GM12878 (cell line): ENCODE results near the gene SLC44A4. TPM values are rescaled to one million over a fixed set of nuclear protein-coding genes. Genes with fewer than 3 reads are reported as not detected.

ENCODE experiments used
- ATAC-seq: fragments of 200-7000 bp; cut with Tn5 transposase; 3 replicates; pipeline ENCODE4 v1.9.1; 2020; ENCODE audit warnings: mild to moderate bottlenecking, moderate library complexity
- BruUV-seq: library from RNA; stranded (reverse); fragments of 400-500 nt; replicated peaks from 2 replicates; lab custom pipeline; 2021; lab: Mats Ljungman, UMichigan
- CTCF ChIA-PET: fragments of 300-600 bp; sonication (Branson Sonifier 250); formaldehyde crosslinking; extraction: SDS; loops from one replicate; lab custom pipeline; 2021; ENCODE audit warnings: inconsistent platforms; lab: Yijun Ruan, JAX
- POLR2A ChIA-PET: fragments of 350-600 bp; formaldehyde crosslinking; extraction: SDS; loops from one replicate; lab custom pipeline; 2021; ENCODE audit warnings: inconsistent platforms; lab: Charles Lee
- RAD21 ChIA-PET: fragments of 300-600 bp; sonication (Branson Sonifier 250); formaldehyde crosslinking; loops from one replicate; lab custom pipeline; 2023; ENCODE audit warnings: antibody characterized with exemption; ENCODE audit not compliant: unreplicated experiment; lab: Charles Lee
- SMC1A ChIA-PET: fragments of 300-600 bp; sonication (Branson Sonifier 250); formaldehyde crosslinking; loops from one replicate; lab custom pipeline; 2023; ENCODE audit not compliant: unreplicated experiment, uncharacterized antibody; lab: Charles Lee
- DNase-seq: peaks from one replicate; pipeline ENCODE4 v3.0.0-alpha.2; 2011; ENCODE audit warnings: low read depth, low spot score
- FAIRE-seq: peaks from 3 replicates; lab custom pipeline; 2011; peaks lifted over from hg19 to GRCh38; lab: Jason Lieb, UNC
- H2AFZ ChIP-seq: 2 replicates; pipeline ENCODE4 v1.6.0; 2011; ENCODE audit warnings: low read depth, low read length, control low read depth; ENCODE audit not compliant: control insufficient read depth
- H3K27ac ChIP-seq: 2 replicates; pipeline ENCODE4 v1.5.1; 2011; ENCODE audit warnings: control low read depth; ENCODE audit not compliant: control insufficient read depth, insufficient read depth
- H3K27me3 ChIP-seq, 2 experiments: replicated peaks in 1 of 2; 2 replicates each; pipeline versions ENCODE4 v1.6.0 to v1.6.1; 2011; ENCODE audit warnings: low read length in 1 of 2; ENCODE audit not compliant: control insufficient read depth in 2 of 2, insufficient read depth in 2 of 2
- H3K36me3 ChIP-seq, 2 experiments: 2 replicates each; pipeline ENCODE4 v1.5.1; 2011; ENCODE audit warnings: low read length in 1 of 2; ENCODE audit not compliant: control insufficient read depth in 2 of 2, insufficient read depth in 2 of 2
- H3K4me1 ChIP-seq: 2 replicates; pipeline ENCODE4 v1.6.1; 2011; ENCODE audit warnings: mild to moderate bottlenecking, low read length, moderate library complexity, mixed read lengths; ENCODE audit not compliant: control insufficient read depth, insufficient read depth
- H3K4me2 ChIP-seq: 2 replicates; pipeline ENCODE4 v1.6.0; 2011; ENCODE audit warnings: control low read depth; ENCODE audit not compliant: control insufficient read depth, insufficient read depth
- H3K4me3 ChIP-seq: fragments of 200-600 bp; sonication (generic); 2 replicates; pipeline ENCODE4 v1.5.1; 2016
- H3K79me2 ChIP-seq: 2 replicates; pipeline ENCODE4 v1.6.0; 2011; ENCODE audit warnings: low read length; ENCODE audit not compliant: control insufficient read depth, insufficient read depth
- H3K9ac ChIP-seq: 2 replicates; pipeline ENCODE4 v1.8.0; 2011; ENCODE audit warnings: low read length, control low read depth, mixed read lengths; ENCODE audit not compliant: control insufficient read depth, insufficient read depth
- H3K9me3 ChIP-seq: replicated peaks from 3 replicates; pipeline ENCODE4 v1.5.1; 2011; ENCODE audit warnings: mild to moderate bottlenecking, low read length; ENCODE audit not compliant: control insufficient read depth, insufficient read depth
- H4K20me1 ChIP-seq: 2 replicates; pipeline ENCODE4 v1.6.0; 2011; ENCODE audit not compliant: control insufficient read depth, insufficient read depth
- ATF7 ChIP-seq: fragments of 450-650 bp; IDR thresholded peaks from 2 replicates; pipeline ENCODE4 v1.6.1; 2016; ENCODE audit warnings: low read depth, mild to moderate bottlenecking
- IRF3 ChIP-seq: fragments of 450-650 bp; IDR thresholded peaks from 2 replicates; pipeline ENCODE4 v1.6.1; 2014; ENCODE audit warnings: mild to moderate bottlenecking
- IRF4 ChIP-seq: IDR thresholded peaks from 2 replicates; pipeline ENCODE4 v1.6.1; 2011; ENCODE audit warnings: low read depth, low read length
- KLF5 ChIP-seq: fragments of 450-650 bp; IDR thresholded peaks from 2 replicates; pipeline ENCODE4 v1.6.1; 2014; ENCODE audit warnings: mild to moderate bottlenecking; ENCODE audit not compliant: partially characterized antibody
- MYB ChIP-seq: fragments of 150-350 bp; IDR thresholded peaks from 2 replicates; pipeline ENCODE4 v1.6.1; 2014; ENCODE audit warnings: mild to moderate bottlenecking, low read depth, low read length, borderline replicate concordance
- NFYA ChIP-seq: IDR thresholded peaks from 2 replicates; pipeline ENCODE4 v1.6.1; 2011; ENCODE audit warnings: low read depth, mild to moderate bottlenecking, low read length, improper control_type of control experiment, borderline replicate concordance
- POLR2A ChIP-seq: IDR thresholded peaks from 2 replicates; pipeline ENCODE4 v1.6.1; 2011; ENCODE audit warnings: low read depth, mild to moderate bottlenecking, low read length
- SMAD5 ChIP-seq: IDR thresholded peaks from 2 replicates; pipeline ENCODE4 v1.6.1; 2016; ENCODE audit warnings: antibody characterized with exemption, low read depth
- SP1 ChIP-seq: IDR thresholded peaks from one replicate; pipeline ENCODE4 v1.6.1; 2011; ENCODE audit warnings: low read depth, low read length
- STAT1 ChIP-seq: fragments of 450-650 bp; conservative IDR thresholded peaks from 2 replicates; pipeline ENCODE4 v1.6.1; 2014; ENCODE audit warnings: antibody characterized with exemption, mild to moderate bottlenecking
- TARDBP ChIP-seq: IDR thresholded peaks from 2 replicates; pipeline ENCODE4 v1.6.1; 2016; ENCODE audit warnings: borderline replicate concordance
- ZBED1 ChIP-seq: IDR thresholded peaks from 2 replicates; pipeline ENCODE4 v1.6.1; 2016; ENCODE audit warnings: borderline replicate concordance
- ZBTB40 ChIP-seq: fragments of 450-650 bp; IDR thresholded peaks from 2 replicates; pipeline ENCODE4 v1.6.1; 2016; ENCODE audit warnings: mild to moderate bottlenecking, moderate library complexity, borderline replicate concordance
- ZNF207 ChIP-seq: fragments of 450-650 bp; IDR thresholded peaks from 2 replicates; pipeline ENCODE4 v1.6.1; 2014; ENCODE audit warnings: antibody characterized with exemption, mild to moderate bottlenecking, borderline replicate concordance
- ZNF384 ChIP-seq: IDR thresholded peaks from 2 replicates; pipeline ENCODE4 v1.6.1; 2012; ENCODE audit warnings: low read depth, mild to moderate bottlenecking, low read length, improper control_type of control experiment, borderline replicate concordance
- WGBS: methylation state at CpG from one replicate; pipeline ENCODE4 v1.1.6; 2016; ENCODE audit warnings: low lambda C conversion rate; ENCODE audit not compliant: insufficient replicate concordance, insufficient coverage; ENCODE audit errors: missing lambda C conversion rate; 5-methylcytosine and 5-hydroxymethylcytosine counted together
- in situ Hi-C: fragments of 300-500 bp; cut with MboI; formaldehyde crosslinking; loops from 9 replicates; pipeline ENCODE4 v1.14.3; 2018; ENCODE audit warnings: mixed read lengths
- intact Hi-C: fragments of 100-400 bp; cut with micrococcal nuclease; formaldehyde crosslinking; loops from one replicate; pipeline ENCODE4 v1.14.2; 2022; ENCODE audit not compliant: unreplicated experiment
- polyA plus RNA-seq, 11 experiments: library from polyadenylated mRNA; depleted of rRNA in 4 of 11; unstranded in 6 of 11; stranded (reverse) in 5 of 11; fragments of >200 nt; fragmentation: Nextera tagmentation in 4 of 11; fragmentation: Illumina TruSeq in 1 of 11; extraction: Ambion mirVana in 4 of 11; extraction: Trizol in 1 of 11; gene quantifications; 1 replicate in 1 of 11; 2 replicates in 10 of 11; pipeline versions ENCODE4 v1.2.1 to v1.2.3, GENCODE V29; 2011 to 2016; ENCODE audit warnings: inconsistent platforms in 2 of 11, missing spikeins in 2 of 11, low read depth in 1 of 11
- total RNA-seq, 4 experiments: library from RNA; depleted of rRNA in 3 of 4; stranded (reverse); fragments of >200 nt in 3 of 4; fragmentation: Illumina TruSeq in 1 of 4; extraction: Trizol in 1 of 4; gene quantifications; 2 replicates each; pipeline versions ENCODE4 v1.2.1 to v1.2.3, GENCODE V29; 2013 to 2021

SLC44A4 gene
- total and polyA plus RNA-seq, 10 of the 15 experiments (the other 5 are each of a cell fraction or from before 2014, with no cell fraction given), result 0.04 to 0.24 (median 0.15) TPM; not detected in 3

DNA sequence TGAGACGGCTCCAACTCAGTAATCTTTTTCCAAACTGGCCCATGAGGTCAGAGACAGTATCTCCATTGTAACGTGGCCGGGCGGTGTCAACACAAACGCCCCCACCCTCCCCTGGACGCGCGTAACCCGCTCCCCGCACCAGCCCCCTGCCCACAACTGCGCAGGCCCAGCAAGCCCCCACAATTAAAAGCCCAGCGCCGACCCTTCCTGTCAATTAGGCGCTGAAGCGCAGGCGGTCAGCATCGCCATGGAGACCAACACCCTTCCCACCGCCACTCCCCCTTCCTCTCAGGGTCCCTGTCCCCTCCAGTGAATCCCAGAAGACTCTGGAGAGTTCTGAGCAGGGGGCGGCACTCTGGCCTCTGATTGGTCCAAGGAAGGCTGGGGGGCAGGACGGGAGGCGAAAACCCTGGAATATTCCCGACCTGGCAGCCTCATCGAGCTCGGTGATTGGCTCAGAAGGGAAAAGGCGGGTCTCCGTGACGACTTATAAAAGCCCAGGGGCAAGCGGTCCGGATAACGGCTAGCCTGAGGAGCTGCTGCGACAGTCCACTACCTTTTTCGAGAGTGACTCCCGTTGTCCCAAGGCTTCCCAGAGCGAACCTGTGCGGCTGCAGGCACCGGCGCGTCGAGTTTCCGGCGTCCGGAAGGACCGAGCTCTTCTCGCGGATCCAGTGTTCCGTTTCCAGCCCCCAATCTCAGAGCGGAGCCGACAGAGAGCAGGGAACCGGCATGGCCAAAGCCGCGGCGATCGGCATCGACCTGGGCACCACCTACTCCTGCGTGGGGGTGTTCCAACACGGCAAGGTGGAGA, 63.6 kb downstream of the SLC44A4 start, which contains the start of the genes HSPA1A and HSPA1L (continued):
- TF ChIP-seq ZBTB40 (peak; percentile 62; the same call in 1 of the 2 replicates), POLR2A (peak; percentile 81), IRF3 (no peak)

- no TSS peak for BruUV-seq
- Histone ChIP-seq H3K4me1 (peaks cover 29% of the 10 kb centered on the region), H3K36me3 (no peaks in the 10 kb centered on the region), H3K9me3 (no peaks in the 10 kb centered on the region), H3K4me2 (peak overlapping the region; percentile 90), H3K4me3 (peak overlapping the region; percentile 94), H3K27ac (peak overlapping the region; percentile 14; the same call in 1 of the 2 replicates), H3K27me3 (no peaks in the 10 kb centered on the region), H2AFZ (peak overlapping the region; percentile 91), H3K79me2 (no peaks in the 10 kb centered on the region; the same call in 1 of the 2 replicates), H3K9ac (peak overlapping the region; percentile 56; the same call in 1 of the 2 replicates), H4K20me1 (no peaks in the 10 kb centered on the region)
- CTCF ChIA-PET, result interaction anchor here (0.6 to 2.5 kb wide), 11 partner anchors 8 to 133 kb away, joined by 3 to 12 read pairs (median 3); partner anchors contain the start of genes DDAH2, HSPA1B, LSM2 and LY6G5C
- ATAC-seq, result peak; percentile 83
- peak; percentile 67 for DNase-seq
- RAD21 ChIA-PET, result interaction anchor here (0.6 to 4.3 kb wide), 13 partner anchors 8 to 257 kb away, joined by 3 to 27 read pairs (median 6); partner anchors contain the start of genes CLIC1, DDAH2, HSPA1B and LSM2
- peak; percentile 13 for FAIRE-seq
- in situ Hi-C loops (no loop called here), intact Hi-C loops (no loop called here)
- SMC1A ChIA-PET, result interaction anchor here (1.0 to 3.0 kb wide), 10 partner anchors 8 to 84 kb away, joined by 3 to 12 read pairs (median 5); partner anchors contain the start of gene LSM2
- under 1% methylated on average over 10 of the region's 13 CpGs for WGBS
- POLR2A ChIA-PET, result interaction anchor here (0.6 to 5.2 kb wide), 15 partner anchors 8 to 193 kb away, joined by 3 to 91 read pairs (median 8); partner anchors contain the start of genes CLIC1, HSPA1B, LSM2 and MSH5
- no peak for TF ChIP-seq ZNF384
- no peak for TF ChIP-seq STAT1
- TF ChIP-seq MYB, result no peak
- TF ChIP-seq SP1, result no peak
- no peak for TF ChIP-seq IRF4
- peak; percentile 29; the same call in 1 of the 2 replicates for TF ChIP-seq ATF7
- TF ChIP-seq ZNF207, result no peak
- TF ChIP-seq NFYA, result no peak
- no peak for TF ChIP-seq ZBED1
- no peak for TF ChIP-seq KLF5
- no peak for TF ChIP-seq SMAD5
- no peak for TF ChIP-seq TARDBP
Observed at GRCh38 chr6:31814677-31815024, 64.1 kb downstream of the SLC44A4 start.
